Type B pancreatic cell (in vitro differentiated cells): ENCODE data around the gene AASDH. TPM values are rescaled to one million over a fixed set of nuclear protein-coding genes. Genes with fewer than 3 reads are reported as not detected.
"Not testable (repeated sequence)": the region's sequence is repeated elsewhere in the genome, so short reads cannot be mapped to it uniquely, and the experiment has no call there.

Experiments
- DNase-seq: peaks from one replicate; pipeline ENCODE4 v3.0.0; 2021; ENCODE audit warnings: mixed read lengths; ENCODE audit not compliant: unreplicated experiment; ENCODE audit errors: extremely low spot score
- H3K27ac Mint-ChIP-seq: 2 replicates; pipeline ENCODE4 v1.8.0; 2021; ENCODE audit warnings: mild to moderate bottlenecking, mixed read lengths
- H3K27me3 Mint-ChIP-seq: 2 replicates; pipeline ENCODE4 v1.8.0; 2021; ENCODE audit warnings: mixed read lengths
- H3K36me3 Mint-ChIP-seq: 2 replicates; pipeline ENCODE4 v1.8.0; 2021; ENCODE audit warnings: mixed read lengths
- H3K4me1 Mint-ChIP-seq: one replicate; pipeline ENCODE4 v1.8.0; 2021; ENCODE audit warnings: mixed read lengths; ENCODE audit not compliant: unreplicated experiment
- H3K4me3 Mint-ChIP-seq: 2 replicates; pipeline ENCODE4 v1.8.0; 2021; ENCODE audit warnings: mild to moderate bottlenecking, mixed read lengths
- H3K9me3 Mint-ChIP-seq: 2 replicates; pipeline ENCODE4 v1.8.0; 2021; ENCODE audit warnings: mixed read lengths
- total RNA-seq: library from RNA; stranded (reverse); gene quantifications from 2 replicates; pipeline ENCODE4 v1.2.1, GENCODE V29; 2021; ENCODE audit warnings: low replicate concordance
- TF ChIP-seq, protein P1 (sequence below): fragments of 200-600 bp; sonication (generic); conservative IDR thresholded peaks from 2 replicates; pipeline ENCODE4 v1.5.0; 2021; ENCODE audit warnings: antibody characterized with exemption, mild to moderate bottlenecking

Gene AASDH
- total RNA-seq, 1 donor from 2014 or later: 19.2 TPM

DNA sequence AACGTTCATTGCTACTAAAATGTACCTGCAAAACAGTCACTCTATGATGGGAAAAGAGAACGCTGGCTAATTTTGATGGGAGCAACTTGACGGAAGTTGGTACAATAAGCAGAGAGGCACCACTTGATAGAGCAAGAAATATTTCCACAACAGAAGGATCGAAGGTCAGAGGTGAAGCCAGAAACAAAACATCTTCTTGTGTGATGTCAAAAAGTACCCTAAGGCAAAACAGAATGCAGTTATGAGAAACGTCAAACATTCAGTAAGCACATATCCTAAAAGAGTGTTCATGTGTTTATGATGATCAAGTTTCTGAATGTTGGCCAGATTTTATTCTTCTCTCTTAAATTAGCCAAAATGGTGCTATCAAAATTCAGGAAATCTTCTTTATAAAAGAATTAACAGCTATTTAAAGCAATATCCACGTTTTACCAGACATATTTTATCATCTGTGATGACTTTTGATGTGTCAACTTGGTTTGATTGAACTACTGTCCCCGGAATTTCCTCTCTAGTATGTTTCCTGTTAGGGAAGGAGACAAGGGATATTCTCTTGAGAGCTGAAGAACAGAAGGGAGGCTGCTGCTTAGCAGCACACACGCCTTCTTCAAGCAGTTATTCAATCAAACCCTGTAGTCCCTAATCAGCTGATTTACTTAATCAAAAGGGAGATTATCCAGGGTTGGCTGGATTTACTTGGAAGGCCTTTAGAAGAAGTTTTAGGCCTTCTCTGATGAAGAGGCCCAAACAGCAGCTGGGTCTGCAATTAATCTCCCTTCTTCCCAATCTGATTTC is 15.7 kb downstream of the AASDH start:
- Mint-ChIP-seq H3K27ac (no peak overlapping the region), H3K4me3 (no peak overlapping the region), H3K27me3 (no peaks in the 10 kb centered on the region), H3K4me1 (no peaks in the 10 kb centered on the region), H3K9me3 (peaks cover 3% of the 10 kb centered on the region), H3K36me3 (peaks cover 26% of the 10 kb centered on the region)
- DNase-seq: no peak
- TF ChIP-seq, protein P1, sequence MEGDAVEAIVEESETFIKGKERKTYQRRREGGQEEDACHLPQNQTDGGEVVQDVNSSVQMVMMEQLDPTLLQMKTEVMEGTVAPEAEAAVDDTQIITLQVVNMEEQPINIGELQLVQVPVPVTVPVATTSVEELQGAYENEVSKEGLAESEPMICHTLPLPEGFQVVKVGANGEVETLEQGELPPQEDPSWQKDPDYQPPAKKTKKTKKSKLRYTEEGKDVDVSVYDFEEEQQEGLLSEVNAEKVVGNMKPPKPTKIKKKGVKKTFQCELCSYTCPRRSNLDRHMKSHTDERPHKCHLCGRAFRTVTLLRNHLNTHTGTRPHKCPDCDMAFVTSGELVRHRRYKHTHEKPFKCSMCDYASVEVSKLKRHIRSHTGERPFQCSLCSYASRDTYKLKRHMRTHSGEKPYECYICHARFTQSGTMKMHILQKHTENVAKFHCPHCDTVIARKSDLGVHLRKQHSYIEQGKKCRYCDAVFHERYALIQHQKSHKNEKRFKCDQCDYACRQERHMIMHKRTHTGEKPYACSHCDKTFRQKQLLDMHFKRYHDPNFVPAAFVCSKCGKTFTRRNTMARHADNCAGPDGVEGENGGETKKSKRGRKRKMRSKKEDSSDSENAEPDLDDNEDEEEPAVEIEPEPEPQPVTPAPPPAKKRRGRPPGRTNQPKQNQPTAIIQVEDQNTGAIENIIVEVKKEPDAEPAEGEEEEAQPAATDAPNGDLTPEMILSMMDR: no peak

DNA sequence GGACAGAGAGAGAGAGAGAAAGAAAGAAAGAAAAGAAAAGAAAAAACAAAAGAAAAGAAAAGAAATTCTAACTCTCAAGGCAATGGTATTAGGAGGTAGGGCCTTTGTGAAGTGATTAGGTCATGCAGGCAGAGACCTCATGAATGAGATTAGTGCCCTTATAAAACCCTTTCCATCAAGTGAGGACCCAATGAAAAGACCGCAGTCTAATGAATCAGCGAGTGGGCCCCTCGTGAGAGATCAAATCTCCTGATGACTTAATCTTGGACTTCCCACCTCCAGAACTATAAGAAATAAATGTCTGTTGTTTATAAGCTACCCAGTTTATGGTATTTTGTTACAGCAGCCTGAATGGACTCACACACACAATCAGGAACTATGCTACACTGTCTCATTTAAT is 16.9 kb downstream of the AASDH start:
- H3K27ac Mint-ChIP-seq: no peak overlapping the region
- H3K9me3 Mint-ChIP-seq: peaks cover 3% of the 10 kb centered on the region
- H3K27me3 Mint-ChIP-seq: no peaks in the 10 kb centered on the region
- no peaks in the 10 kb centered on the region for H3K4me1 Mint-ChIP-seq
- TF ChIP-seq, protein P1: no peak
- H3K36me3 Mint-ChIP-seq: peaks cover 25% of the 10 kb centered on the region
- no peak for DNase-seq
- H3K4me3 Mint-ChIP-seq: no peak overlapping the region

GRCh38 chr4:56362981-56363380 is 24.3 kb downstream of the AASDH start:
- H3K27ac Mint-ChIP-seq, H3K4me1 Mint-ChIP-seq, DNase-seq, H3K9me3 Mint-ChIP-seq, H3K27me3 Mint-ChIP-seq, H3K4me3 Mint-ChIP-seq: not testable (repeated sequence)
- peaks cover 26% of the 10 kb centered on the region for H3K36me3 Mint-ChIP-seq

DNA sequence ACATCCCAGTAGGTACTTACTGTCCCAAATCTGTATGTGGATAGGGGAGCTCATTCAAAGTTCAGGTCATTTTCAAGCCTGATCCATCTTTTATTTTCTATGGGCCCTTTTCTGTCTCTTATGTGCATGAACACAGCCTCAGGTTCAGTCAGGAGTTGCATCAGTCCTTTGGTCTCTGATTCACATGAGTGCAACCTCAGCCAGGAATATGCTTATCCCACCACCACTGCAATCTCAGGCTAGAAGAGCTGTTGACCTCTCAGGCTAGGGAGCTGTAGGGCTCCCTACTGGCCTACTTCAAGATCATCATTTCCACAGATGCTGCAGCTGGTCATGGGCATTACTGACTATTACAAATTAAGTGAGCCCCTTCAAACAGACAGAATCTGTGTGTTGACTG is 27.2 kb downstream of the AASDH start:
- no peak for DNase-seq
- TF ChIP-seq, protein P1: no peak
- no peak overlapping the region for H3K27ac Mint-ChIP-seq
- H3K4me3 Mint-ChIP-seq: no peak overlapping the region
- peaks cover 19% of the 10 kb centered on the region for H3K36me3 Mint-ChIP-seq
- H3K9me3 Mint-ChIP-seq: no peaks in the 10 kb centered on the region
- H3K4me1 Mint-ChIP-seq: no peaks in the 10 kb centered on the region
- H3K27me3 Mint-ChIP-seq: no peaks in the 10 kb centered on the region

DNA sequence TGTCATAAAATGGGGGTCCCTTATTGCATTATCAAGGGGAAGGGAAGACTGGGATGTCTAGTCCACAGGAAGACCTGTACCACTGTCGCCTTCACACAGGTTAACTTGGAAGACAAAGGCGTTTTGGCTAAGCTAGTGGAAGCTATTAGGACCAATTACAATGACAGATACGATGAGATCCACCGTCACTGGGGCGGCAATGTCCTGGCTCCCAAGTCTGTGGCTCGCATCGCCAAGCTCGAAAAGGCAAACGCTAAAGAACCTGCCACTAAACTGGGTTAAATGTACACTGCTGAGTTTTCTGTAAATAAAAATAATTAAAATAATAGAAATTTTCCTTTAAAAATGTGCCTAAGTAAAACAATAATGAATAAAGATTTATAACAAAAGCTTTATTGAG is 30.6 kb downstream of the AASDH start:
- no peak for DNase-seq
- Mint-ChIP-seq H3K4me1 (no peaks in the 10 kb centered on the region), H3K36me3 (peaks cover 16% of the 10 kb centered on the region), H3K9me3 (no peaks in the 10 kb centered on the region), H3K4me3 (no peak overlapping the region), H3K27me3 (no peaks in the 10 kb centered on the region), H3K27ac (no peak overlapping the region)
- TF ChIP-seq, protein P1: no peak

- peaks cover 4% of the 10 kb centered on the region for H3K36me3 Mint-ChIP-seq
- no peaks in the 10 kb centered on the region for H3K4me1 Mint-ChIP-seq
- H3K9me3 Mint-ChIP-seq: no peaks in the 10 kb centered on the region
- no peaks in the 10 kb centered on the region for H3K27me3 Mint-ChIP-seq
- TF ChIP-seq, protein P1: no peak
- H3K27ac Mint-ChIP-seq: no peak overlapping the region
- H3K4me3 Mint-ChIP-seq: no peak overlapping the region
- no peak for DNase-seq
These were observed 38.7 kb downstream of the AASDH start for GRCh38 chr4:56348576-56348975.
